Heart right ventricle (tissue), 16 donors: ENCODE results near the gene LBP. TPM values are rescaled to one million over a fixed set of nuclear protein-coding genes. Genes with fewer than 3 reads are reported as not detected.

ENCODE experiments used
- ATAC-seq, 8 donors: fragments of 200-7000 bp; cut with Tn5 transposase; one replicate each; pipeline ENCODE4 v1.9.1; 2020; ENCODE audit warnings: mild to moderate bottlenecking in 8 of 8, moderate library complexity in 8 of 8, moderate number of reproducible peaks in 1 of 8
- DNase-seq, 2 donors: peaks; one replicate each; pipeline ENCODE4 v3.0.0-alpha.2; 2020
- H3K27ac ChIP-seq, 10 donors: fragments of 200-600 bp; sonication (generic) in 2 of 10; one replicate each; pipeline versions ENCODE4 v1.5.0 to v1.8.0; 2020 to 2022; ENCODE audit warnings: mild to moderate bottlenecking in 3 of 10
- H3K27me3 ChIP-seq, 7 donors: fragments of 200-600 bp; one replicate each; pipeline ENCODE4 v1.8.0; 2021 to 2022; ENCODE audit warnings: mild to moderate bottlenecking in 2 of 7
- H3K36me3 ChIP-seq, 9 donors: fragments of 200-600 bp; sonication (generic) in 1 of 9; one replicate each; pipeline versions ENCODE4 v1.5.0 to v1.8.0; 2020 to 2022; ENCODE audit warnings: mild to moderate bottlenecking in 2 of 9
- H3K4me1 ChIP-seq, 9 donors: fragments of 200-600 bp; sonication (generic) in 1 of 9; one replicate each; pipeline versions ENCODE4 v1.5.0 to v1.8.0; 2020 to 2022; ENCODE audit warnings: mild to moderate bottlenecking in 4 of 9
- H3K4me3 ChIP-seq, 10 donors: fragments of 200-600 bp; sonication (generic) in 2 of 10; one replicate each; pipeline versions ENCODE4 v1.5.0 to v1.8.0; 2020 to 2022; ENCODE audit warnings: mild to moderate bottlenecking in 7 of 10, moderate library complexity in 2 of 10
- H3K9me3 ChIP-seq, 11 donors: fragments of 200-600 bp in 10 of 11; sonication (generic) in 2 of 11; one replicate each; pipeline versions ENCODE4 v1.5.0 to v1.8.0; 2013 to 2022; ENCODE audit warnings: mild to moderate bottlenecking in 2 of 11, control low read depth in 1 of 11, moderate library complexity in 1 of 11
- CTCF ChIP-seq, 9 donors: fragments of 200-600 bp; sonication (generic) in 2 of 9; IDR thresholded peaks; one replicate each; pipeline versions ENCODE4 v1.5.0 to v1.8.0; 2021 to 2022; ENCODE audit warnings: antibody characterized with exemption in 9 of 9, mild to moderate bottlenecking in 5 of 9, moderate library complexity in 1 of 9
- WGBS, 2 donors: extraction: QIAGEN DNeasy Blood & Tissue Kit; methylation state at CpG; one replicate each; pipeline ENCODE4 v1.1.7; 2013; ENCODE audit warnings: inconsistent platforms in 1 of 2; 5-methylcytosine and 5-hydroxymethylcytosine counted together
- intact Hi-C, 10 donors: fragments of 100-400 bp; cut with DNase I; formaldehyde crosslinking; loops; one replicate each; pipeline versions ENCODE4 v1.11.1 to v1.14.2; 2022
- polyA plus RNA-seq, 2 donors: library from polyadenylated mRNA; stranded (reverse); fragments of 200-250 nt; gene quantifications; one replicate each; pipeline ENCODE4 v1.2.3, GENCODE V29; 2013
- total RNA-seq, 10 donors: library from RNA; stranded (reverse); fragmentation: NEBNext Ultra II Directional in 3 of 10; extraction: Animal tissue kit (Norgen Biotek cat#: 25700) in 3 of 10; gene quantifications; one replicate each; pipeline versions ENCODE4 v1.2.1 to v1.2.4, GENCODE V29; 2021 to 2023
- donor health status: Arrhythmogenic right ventricular cardiomyopathy.
- donor health status: ischemic (EF 13 %, LVEDD 7.1; RV severe dilation, severe dysfunction).
- donor health status: healthy with polysubstance abuse.
- donor health status: DM: no; HTN: yes; CAD: no.
- donor health status: DM: no; HTN: no; CAD: no.
- donor health status: ischemic (EF 25% LVEDD 6.9; RV normal size, moderate dysfunction).
- donor health status: ischemic (EF 25% LVEDD 5.7; RV mildly dilated, moderate dysfunction).
- donor health status: healthy.
- donor health status: DM: yes; HTN: yes; CAD: no.
- donor health status: Ischemic cardiomyopathy.
- donor health status: ischemic (EF 35%, LVEDD 5.7; RV mildly dilated, moderate dysfunction).
- donor health status: nonischemic (EF 11% LVEDD 7.7; RV severe dilation, severe dysfunction).
- donor health status: DM: yes; HTN: yes; CAD: no.
- donor health status: PGD.
- donor health status: ischemic (EF 29% LVEDD 5.4; RV normal size, mild dysfunction).
- donor health status: nonischemic (EF 23%, LVEDD 6.1; RV moderate dilation, normal function).

Gene LBP
- total and polyA plus RNA-seq, 12 donors, result 0.17 to 3.5 (median 0.33) TPM; not detected in 5

GRCh38 chr20:38383147-38383546, 36.9 kb downstream of the LBP start:
- H3K4me3 ChIP-seq, result no peak overlapping the region
- no peak for ATAC-seq
- no peak for TF ChIP-seq CTCF (IDR thresholded peaks at IDR 0.05)
- no peaks in the 10 kb centered on the region for H3K36me3 ChIP-seq
- H3K9me3 ChIP-seq, result no peaks in the 10 kb centered on the region
- H3K4me1 ChIP-seq, result no peaks in the 10 kb centered on the region
- no peak overlapping the region for H3K27ac ChIP-seq
- peaks cover 0 to 12% (median 4%) of the 10 kb centered on the region in 7 donors for H3K27me3 ChIP-seq
- WGBS, 2 donors, result 69 to 71% methylated on average over 4 of the region's 4 CpGs
- intact Hi-C loops, result no loop called here
- DNase-seq, result no peak

GRCh38 chr20:38386004-38386403, 39.7 kb downstream of the LBP start:
- peaks cover 0 to 6% (median 0%) of the 10 kb centered on the region in 11 donors for H3K9me3 ChIP-seq
- peaks cover 0 to 9% (median 0%) of the 10 kb centered on the region in 7 donors for H3K27me3 ChIP-seq
- 82 to 86% methylated on average over 8 of the region's 8 CpGs for WGBS, 2 donors
- DNase-seq (no peak), ATAC-seq (no peak)
- H3K36me3 ChIP-seq, result no peaks in the 10 kb centered on the region
- H3K4me1 ChIP-seq, result no peaks in the 10 kb centered on the region
- H3K4me3 ChIP-seq, result no peak overlapping the region
- H3K27ac ChIP-seq, result no peak overlapping the region
- TF ChIP-seq CTCF (IDR thresholded peaks at IDR 0.05), result no peak
- intact Hi-C loops, result no loop called here

GRCh38 chr20:38386851-38387250, 40.6 kb downstream of the LBP start:
- intact Hi-C loops, result no loop called here
- Histone ChIP-seq H3K9me3 (peaks cover 0 to 6% (median 0%) of the 10 kb centered on the region in 11 donors), H3K4me1 (no peaks in the 10 kb centered on the region), H3K4me3 (no peak overlapping the region), H3K27ac (no peak overlapping the region), H3K27me3 (peaks cover 0 to 9% (median 0%) of the 10 kb centered on the region in 7 donors), H3K36me3 (no peaks in the 10 kb centered on the region)
- 63 to 66% methylated on average over 2 of the region's 2 CpGs for WGBS, 2 donors
- no peak for ATAC-seq
- TF ChIP-seq CTCF (IDR thresholded peaks at IDR 0.05), result no peak
- DNase-seq, result no peak

- H3K4me1 ChIP-seq, result no peaks in the 10 kb centered on the region
- intact Hi-C loops, result no loop called here
- peaks cover 0 to 9% (median 0%) of the 10 kb centered on the region in 7 donors for H3K27me3 ChIP-seq
- H3K4me3 ChIP-seq, result no peak overlapping the region
- ATAC-seq (no peak), DNase-seq (no peak)
- no peak for TF ChIP-seq CTCF (IDR thresholded peaks at IDR 0.05)
- whole genome bisulfite sequencing, 2 donors, result 67 to 75% methylated on average over 4 of the region's 4 CpGs
- H3K27ac ChIP-seq, result no peak overlapping the region
- H3K36me3 ChIP-seq, result no peaks in the 10 kb centered on the region
- H3K9me3 ChIP-seq, result peaks cover 0 to 6% (median 0%) of the 10 kb centered on the region in 11 donors
These were observed 41.7 kb downstream of the LBP start for GRCh38 chr20:38387953-38388352.
